OCI-LY7 (cell line): ENCODE results near the gene CNKSR3.

Experiments used
- CTCF ChIP-seq: fragments of 200-600 bp; sonication (generic); conservative IDR thresholded peaks from 2 replicates; pipeline ENCODE4 v1.5.1; 2014; ENCODE audit warnings: mild to moderate bottlenecking, antibody characterized with exemption, low read length, moderate library complexity, mixed read lengths
- EZH2phosphoT487 ChIP-seq: fragments of 200-600 bp; sonication (generic); IDR thresholded peaks from 2 replicates; pipeline ENCODE4 v1.6.1; 2018; ENCODE audit warnings: low read depth, borderline replicate concordance, mild to moderate bottlenecking, mixed run types, antibody characterized with exemption, low read length, moderate library complexity, mixed read lengths

GRCh38 chr6:154498340-154498934, 12.0 kb downstream of the CNKSR3 start:
- TF ChIP-seq CTCF (no peak), EZH2phosphoT487 (no peak)
